ENCODE data around the gene CHTF8.
"Not testable (repeated sequence)": the region's sequence is repeated elsewhere in the genome, so short reads cannot be mapped to it uniquely, and the experiment has no call there.

The CHTF8 gene

DNA sequence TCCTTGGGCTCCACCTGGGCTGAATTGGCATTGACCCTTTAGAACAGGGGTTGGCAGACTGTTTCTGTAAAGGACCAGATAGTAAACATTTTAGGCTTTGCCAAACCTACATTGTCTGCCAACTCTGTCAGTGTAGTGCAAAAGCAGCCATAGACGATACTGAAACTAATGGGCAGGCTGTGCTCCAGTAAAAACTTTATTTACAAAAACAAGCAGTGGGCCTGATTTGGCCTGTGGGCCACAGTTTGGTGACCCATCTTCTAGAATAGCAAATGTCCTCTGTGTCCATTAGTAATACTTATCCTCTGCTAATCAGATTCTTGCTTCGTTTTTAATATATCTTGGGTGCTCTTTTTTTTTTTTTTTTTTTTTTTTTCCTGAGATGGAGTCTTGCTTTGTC, 6.2 kb upstream of the CHTF8 start:
- DNase-seq (ENCODE audit: low read depth in 2 of 2), result no peak

DNA sequence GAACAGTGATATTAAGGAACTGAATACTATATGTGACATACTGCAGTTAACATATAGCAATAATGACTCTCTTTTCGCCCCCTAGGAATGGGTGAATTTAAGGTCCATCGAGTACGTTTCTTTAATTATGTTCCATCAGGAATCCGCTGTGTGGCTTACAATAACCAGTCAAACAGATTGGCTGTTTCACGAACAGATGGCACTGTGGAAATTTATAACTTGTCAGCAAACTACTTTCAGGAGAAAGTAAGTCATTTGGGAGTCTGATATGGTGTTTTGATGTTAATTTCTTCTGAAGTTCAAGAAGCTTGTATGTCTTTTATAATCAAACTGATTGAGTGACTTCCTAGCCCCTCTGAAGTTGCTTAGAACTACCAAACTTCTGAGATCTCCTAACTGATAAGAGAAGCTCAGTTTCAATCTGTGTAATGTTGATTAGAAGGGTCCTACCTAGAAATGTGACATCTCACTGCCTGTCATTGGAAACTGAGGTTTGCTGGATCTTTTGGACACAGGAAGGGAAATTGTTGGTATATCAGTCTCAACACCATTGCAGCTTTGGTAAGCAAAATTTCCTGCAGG, 1.1 kb upstream of the CHTF8 start:
- no peak for DNase-seq (ENCODE audit: low read depth in 2 of 2)

DNA sequence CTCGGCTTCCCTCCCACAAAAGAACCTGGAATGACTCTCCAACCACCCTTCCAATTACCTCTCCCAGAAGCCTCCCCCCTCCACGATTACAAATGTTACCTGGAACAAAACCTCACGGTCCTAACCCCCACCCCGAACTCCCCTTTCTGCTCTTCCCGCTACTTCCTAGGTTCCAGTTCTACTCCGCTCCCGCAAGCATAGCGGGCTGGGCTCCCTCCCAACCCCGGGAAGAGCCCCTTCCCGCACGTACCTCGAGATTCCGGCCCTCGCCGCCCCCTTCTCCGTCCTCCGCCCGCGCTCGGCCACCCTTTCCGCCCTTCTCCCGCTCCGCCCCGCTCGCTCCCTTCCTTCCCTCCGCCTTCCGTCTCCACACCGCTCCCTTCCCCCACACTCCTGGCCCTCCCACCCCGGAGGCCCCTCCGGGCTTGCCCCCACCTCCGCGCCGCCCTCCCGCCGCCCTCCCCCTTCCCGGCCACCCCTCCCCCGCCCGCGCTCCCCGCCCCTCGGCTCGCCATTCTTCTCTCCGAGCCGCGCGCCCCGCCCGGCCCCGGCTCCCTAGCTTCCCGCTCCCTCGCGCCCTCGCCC, 457 bp downstream of the CHTF8 start:
- DNase-seq (ENCODE audit: low read depth in 2 of 2), result peak; percentile 54 to 86

DNA sequence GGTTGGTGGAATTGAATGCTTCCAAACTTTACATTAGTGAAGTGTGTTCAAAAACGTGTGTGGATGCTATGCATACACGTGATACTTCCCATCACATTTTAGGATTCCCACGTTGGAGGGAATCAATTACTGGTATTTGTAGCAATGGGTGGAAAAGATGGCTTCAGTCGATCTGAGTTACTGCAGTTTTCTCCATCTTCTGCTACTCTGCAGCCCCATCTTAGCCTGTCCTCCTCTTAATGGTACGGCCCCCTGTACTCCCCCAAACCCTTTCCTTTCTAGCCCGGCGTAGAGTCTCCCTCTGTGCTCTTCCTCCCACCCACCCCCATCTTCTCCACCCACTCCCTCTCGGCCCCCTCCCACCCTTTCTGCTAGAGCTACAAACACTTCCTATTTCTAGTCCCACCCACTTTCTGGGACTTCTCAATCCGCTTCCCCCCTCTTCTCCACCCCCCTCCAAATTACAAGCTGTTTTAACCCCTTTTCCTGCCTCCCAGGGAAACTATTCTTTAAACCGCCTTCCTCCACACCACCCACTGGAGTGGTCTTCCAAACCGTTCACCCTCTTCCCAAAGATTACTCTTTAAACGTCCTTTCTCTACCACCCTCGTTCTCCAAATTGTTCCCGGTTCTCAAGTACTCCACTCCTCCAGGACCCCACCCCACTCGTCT, 1.1 kb downstream of the CHTF8 start:
- no peak for DNase-seq (ENCODE audit: low read depth in 2 of 2)

DNA sequence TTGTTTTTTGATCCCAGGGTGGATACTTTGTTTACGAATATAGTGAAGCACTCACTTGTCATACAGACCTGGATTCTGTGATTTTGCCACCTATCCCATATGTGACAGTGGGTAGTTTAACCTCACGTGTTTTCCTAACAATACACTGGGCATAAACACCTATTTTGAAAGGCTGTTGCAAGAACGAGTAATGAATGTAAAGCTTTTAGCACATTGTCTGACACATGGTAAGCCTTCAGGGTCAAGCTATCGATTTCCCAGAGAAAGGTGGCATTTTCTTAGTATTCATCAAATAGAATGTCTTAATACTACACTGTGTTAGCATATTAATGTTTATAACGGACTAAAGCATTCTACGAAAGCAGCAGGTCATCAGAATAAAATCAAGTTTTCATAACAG, 1.9 kb downstream of the CHTF8 start:
- DNase-seq (ENCODE audit: low read depth in 2 of 2), result no peak

DNA sequence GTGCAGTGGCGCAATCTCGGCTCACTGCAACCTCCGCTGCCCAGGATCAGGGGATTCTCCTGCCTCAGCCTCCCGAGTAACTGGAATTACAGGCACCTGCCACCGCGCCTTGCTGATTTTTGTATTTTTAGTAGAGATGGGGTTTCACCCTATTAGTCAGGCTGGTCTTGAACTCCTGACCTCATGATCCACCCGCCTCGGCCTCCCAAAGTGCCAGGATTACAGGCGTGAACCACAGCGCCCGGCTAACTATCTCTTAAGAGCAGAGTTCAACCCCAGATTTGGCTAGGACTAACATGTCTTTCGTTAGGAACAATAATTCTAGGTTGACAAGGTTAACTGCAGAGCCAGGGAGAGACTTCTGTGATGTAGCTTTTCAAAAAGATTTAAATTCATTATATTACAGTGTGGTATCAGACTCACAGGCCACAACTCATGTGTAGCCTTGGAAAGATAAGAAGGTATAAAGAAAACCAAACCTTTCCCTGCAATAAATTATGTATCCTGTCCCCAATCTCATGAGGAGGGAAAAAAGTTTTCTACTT, 4.3 kb downstream of the CHTF8 start:
- no peak for DNase-seq (ENCODE audit: low read depth in 2 of 2)

DNA sequence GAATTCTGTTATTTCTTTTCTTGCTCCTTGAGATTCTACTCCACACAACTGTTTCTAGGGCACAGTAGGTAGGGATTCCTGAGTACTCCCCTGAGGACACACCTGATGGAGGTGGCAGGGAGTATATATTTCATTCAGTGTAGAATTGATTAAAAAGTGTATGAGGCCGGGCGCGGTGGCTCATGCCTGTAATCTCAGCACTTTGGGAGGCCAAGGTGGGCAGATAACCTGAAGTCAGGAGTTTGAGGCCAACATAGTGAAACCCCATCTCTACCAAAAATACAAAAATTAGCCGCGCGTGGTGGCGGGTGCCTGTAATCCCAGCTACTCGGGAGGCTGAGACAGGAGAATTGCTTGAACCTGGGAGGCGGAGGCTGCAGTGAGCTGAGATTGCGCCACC, 5.6 kb downstream of the CHTF8 start:
- not testable (repeated sequence) for DNase-seq (ENCODE audit: low read depth in 2 of 2)

DNA sequence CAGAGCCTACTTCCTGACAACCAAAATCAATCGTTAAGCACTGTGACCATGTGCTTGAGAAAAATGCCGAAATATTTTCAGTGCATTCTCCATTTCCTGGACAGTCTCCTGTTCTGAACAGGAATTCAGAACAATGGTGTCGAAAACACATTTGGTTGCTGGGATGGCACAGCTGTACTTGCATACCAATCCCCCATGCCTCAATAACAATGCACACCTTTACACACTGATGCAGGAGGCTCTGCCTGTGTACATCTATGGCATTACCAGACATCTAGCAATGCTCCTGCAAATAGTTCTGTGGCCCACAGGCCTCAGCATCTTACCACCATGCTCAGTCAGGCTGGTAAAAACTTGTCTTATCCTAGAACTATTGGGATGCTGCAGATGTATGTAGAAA, 6.2 kb downstream of the CHTF8 start:
- DNase-seq (ENCODE audit: low read depth in 2 of 2), result no peak

DNA sequence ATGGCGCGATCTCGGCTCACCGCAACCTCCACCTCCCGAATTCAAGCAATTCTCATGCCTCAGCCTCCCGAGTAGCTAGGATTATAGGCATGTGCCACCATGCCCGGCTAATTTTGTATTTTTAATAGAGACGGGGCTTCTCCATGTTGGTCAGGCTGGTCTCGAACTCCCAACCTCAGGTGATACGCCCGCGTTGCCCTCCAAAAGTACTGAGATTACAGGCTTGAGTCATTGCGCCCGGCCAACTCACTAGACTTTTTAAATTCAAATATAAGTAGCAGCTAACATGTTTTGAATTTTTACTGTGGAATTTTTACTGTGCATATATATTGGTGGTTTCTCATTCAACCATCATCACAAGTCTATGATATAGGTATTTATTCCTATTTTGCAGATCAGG, 7.4 kb downstream of the CHTF8 start:
- DNase-seq (ENCODE audit: low read depth in 2 of 2), result not testable (repeated sequence)

DNA sequence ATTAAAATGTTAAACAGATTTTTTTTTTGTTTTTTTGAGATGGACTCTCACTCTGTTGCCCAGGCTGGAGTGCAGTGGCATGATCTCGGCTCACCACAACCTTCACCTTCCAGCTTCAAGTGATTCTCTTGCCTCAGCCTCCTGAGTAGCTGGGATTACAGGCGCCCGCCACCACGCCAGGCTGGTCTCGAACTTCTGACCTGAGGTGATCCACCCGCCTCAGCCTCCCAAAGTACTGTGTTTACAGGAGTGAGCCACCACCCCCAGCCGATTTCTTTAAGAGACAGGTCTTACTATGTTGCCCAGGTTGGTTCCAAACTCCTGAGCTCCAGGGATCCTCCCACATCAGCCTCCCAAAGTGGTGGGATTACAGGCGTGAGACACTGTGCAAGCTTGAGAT, 8.0 kb downstream of the CHTF8 start:
- not testable (repeated sequence) for DNase-seq (ENCODE audit: low read depth in 2 of 2)

DNA sequence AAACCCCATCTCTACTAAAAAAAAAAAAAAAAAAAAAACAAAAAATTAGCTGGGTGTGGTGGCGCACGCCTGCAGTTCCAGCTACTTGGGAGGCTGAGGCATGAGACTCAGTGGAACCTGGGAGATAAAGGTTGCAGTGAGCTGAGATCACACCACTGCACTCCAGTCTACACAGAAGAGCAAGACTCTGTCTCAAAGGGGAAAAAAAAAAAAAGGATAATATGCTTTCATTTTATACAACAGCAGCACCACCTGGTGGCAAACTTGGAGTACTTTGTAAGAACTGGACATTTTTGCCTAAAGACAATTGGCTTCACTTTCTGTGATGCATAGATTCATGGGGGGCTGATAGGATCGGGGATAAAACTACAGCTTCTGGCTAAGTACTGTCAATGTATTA, 8.5 kb downstream of the CHTF8 start:
- peak in 1 of 2 experiments; percentile 46 for DNase-seq (ENCODE audit: low read depth in 2 of 2)

DNA sequence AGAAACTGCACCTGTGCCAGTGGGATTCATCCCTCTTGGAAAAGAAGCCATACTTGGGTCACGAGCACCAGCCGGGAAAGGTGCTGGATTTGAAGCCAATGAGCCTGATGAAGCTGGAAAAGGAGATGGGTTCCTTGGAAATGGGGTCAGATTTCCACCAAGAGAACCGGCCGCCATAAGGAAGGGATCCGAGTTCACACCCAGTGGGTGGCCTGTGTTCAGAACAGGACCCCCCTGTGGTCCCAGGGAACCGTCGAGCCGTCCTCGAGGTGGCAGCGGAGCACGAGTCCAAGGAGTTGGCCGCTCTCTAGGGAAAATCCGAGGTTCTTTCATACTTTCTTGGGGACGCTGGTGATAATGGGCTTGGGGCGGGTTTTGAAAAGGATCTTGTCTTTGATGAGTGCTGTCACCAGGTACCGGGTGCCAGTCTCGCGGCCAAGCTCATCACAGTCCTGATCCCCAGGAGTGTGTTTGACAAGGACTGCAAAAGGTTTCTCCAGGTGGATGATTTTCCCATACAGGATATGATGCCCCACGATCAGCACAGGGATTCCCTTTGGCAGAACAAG, 12.2 kb downstream of the CHTF8 start:
- no peak for DNase-seq (ENCODE audit: low read depth in 2 of 2)

DNA sequence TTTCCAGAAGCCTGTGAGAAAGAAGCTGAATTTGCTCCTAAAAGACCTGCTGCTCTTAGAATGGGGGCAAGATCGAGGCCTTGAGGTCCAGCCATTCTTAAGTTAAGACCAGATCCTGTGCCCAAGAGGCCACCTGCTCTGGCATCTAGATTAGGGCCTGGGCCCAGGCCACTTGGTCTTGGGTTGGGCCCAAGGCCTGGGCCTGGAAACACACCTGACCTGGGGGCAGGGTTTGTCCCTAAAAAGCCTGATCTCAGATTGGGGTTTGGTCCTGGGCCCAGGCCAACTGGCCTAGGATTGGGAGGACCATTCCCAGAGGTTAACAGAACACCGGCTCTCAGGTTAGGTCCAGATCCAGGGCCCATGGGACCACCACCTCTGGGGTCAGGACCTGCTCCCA, 12.9 kb downstream of the CHTF8 start:
- DNase-seq (ENCODE audit: low read depth in 2 of 2), result no peak

DNA sequence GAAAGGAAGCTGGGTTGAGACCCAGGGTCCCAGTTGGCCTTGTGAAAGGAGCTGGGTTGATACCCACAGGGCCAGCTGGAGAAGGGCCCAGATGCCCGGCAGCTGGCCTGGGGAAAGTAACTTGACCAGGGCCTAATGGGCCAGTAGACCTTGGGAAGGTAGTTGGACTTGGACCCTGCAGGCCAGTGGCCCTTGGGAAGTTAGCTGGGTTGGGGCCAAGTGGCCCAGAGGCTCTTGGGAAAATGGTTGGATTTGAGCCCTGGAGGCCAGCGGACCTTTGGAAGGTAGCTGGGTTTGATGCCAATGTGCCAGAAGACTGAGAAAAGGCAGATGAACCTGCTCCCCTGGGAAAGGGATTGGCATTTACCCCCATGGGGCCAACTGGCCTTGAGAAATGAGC, 13.4 kb downstream of the CHTF8 start:
- DNase-seq (ENCODE audit: low read depth in 2 of 2), result no peak

DNA sequence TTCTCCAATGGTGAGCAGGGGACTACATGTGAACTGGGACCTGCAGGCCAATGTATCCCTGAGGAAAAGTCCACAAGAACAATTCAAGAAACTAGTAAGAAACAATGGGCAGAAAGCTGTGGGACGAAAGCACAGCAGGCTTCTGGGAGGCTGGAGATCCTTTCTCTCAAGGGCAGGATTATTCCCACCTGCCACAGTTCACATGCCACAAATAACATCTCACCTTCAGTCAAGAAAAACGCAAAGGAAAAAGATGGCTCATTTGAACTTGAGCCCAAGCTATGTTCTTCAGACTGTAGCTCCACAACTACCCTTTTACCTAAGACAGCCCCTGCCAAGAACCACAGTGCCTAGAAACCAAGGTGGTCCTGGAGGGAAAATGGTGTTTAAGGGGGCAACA, 13.9 kb downstream of the CHTF8 start:
- DNase-seq (ENCODE audit: low read depth in 2 of 2), result no peak

DNA sequence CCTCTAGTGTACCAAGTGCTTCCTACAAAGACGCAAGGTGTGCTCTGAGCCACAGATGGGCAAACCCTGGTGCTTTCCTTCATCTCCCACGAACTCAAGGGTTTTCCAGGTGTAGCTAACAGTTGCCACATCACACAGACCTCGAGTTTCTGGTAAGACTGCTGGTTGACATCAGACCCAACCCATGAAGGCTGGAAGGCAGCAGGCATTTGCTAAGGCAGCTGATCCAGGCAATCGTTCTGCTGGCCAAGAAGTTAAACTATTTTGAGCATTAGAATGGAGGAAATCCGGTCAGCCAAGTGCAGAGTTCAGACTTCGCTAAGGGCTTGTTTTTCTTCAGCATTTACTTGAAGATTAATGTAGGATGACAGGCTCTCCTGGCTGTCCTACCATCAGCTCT, 15.5 kb downstream of the CHTF8 start:
- DNase-seq (ENCODE audit: low read depth in 2 of 2), result no peak

DNA sequence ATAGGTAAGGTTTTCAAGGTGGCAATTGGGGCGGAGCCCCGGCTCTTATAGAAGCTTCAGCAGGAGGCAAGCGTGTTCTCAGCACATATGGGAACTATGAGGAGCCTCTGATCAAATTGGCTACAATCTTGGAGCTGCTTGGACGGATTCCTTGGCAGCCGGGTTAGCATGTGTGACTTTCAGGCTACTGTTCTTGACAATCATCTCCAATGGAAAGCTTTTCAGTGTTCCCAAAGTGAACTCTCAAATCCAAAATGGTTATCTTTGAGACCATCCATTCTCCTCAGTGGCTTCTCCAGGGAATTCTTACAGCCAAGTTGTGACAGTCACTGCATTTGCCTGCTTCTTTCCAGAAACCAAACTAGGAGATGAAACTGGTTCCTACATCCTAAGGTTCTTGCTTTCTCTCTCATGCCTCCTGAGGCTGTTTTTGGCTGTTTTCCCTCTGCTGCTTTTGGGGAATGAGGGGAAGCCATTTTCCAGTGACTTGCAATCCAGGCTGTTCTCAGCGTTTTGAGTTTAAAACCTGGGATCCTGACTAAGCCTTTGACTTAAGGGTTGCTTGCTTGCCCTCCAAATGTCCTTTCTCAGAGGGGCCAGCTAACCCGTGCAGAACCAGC, 16.0 kb downstream of the CHTF8 start:
- no peak for DNase-seq (ENCODE audit: low read depth in 2 of 2)

DNA sequence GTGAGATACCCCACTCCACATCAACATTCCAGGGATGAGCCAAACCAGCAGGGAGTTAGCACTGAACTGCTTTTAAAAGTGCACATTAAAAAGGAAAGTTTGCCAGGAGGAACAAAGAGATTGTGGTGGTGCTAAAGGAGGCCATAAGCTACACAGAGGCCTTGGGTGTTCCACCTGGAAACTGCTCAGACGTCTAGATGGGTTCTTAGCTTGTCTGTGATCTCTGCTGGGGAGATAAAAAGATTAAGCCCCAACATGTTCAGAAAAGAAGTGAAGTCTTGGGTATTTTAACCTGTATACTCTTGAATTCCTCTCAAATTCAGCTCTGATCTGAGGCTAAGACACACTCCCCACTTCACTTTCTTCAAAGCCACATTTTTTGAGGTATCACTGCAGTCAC, 16.6 kb downstream of the CHTF8 start:
- no peak for DNase-seq (ENCODE audit: low read depth in 2 of 2)

DNA sequence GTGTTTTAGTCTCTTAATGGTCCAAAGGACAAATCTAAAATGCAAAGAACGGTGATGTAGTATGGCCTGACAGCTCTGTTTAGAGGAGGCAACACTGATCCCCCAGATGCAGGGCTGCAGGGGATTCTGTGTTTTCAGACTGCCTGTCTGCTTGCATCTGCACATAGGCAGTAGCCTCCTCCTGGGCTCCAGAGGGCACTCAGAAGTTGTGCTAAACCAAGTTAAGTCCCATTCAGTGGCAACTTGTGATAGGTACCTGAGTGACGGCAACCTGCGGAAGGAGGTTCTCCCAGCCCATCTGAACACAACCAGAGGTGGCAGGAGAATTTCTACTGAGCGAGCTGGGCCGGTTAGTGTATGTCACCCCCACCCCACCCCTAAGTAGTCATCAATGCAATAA, 17.0 kb downstream of the CHTF8 start:
- DNase-seq (ENCODE audit: low read depth in 2 of 2), result no peak

DNA sequence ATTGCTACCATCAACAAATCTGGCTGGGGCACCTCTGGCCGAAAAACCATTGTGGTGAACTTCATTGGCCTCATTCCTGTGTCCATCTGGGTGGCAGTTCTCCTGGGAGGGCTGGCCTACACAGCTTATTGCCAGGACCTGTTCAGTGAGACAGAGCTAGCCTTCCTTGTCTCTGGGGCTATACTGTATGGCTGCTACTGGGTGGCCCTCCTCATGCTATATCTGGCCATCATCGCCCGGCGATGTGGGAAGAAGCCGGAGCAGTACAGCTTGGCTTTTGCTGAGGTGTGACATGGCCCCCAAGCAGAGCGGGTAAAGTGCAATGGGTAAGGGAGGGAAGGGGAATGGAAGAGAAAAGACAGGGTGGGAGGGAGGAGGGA, 17.4 kb downstream of the CHTF8 start:
- DNase-seq (ENCODE audit: low read depth in 2 of 2), result no peak

DNA sequence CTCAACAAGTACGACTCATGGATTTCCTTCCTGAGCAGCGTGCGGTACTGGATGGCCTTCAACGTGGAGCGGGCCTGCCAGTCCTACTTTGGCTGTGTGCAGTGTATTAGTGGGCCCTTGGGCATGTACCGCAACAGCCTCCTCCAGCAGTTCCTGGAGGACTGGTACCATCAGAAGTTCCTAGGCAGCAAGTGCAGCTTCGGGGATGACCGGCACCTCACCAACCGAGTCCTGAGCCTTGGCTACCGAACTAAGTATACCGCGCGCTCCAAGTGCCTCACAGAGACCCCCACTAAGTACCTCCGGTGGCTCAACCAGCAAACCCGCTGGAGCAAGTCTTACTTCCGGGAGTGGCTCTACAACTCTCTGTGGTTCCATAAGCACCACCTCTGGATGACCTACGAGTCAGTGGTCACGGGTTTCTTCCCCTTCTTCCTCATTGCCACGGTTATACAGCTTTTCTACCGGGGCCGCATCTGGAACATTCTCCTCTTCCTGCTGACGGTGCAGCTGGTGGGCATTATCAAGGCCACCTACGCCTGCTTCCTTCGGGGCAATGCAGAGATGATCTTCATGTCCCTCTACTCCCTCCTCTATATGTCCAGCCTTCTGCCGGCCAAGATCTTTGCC, 17.9 kb downstream of the CHTF8 start:
- no peak for DNase-seq (ENCODE audit: low read depth in 2 of 2)

DNA sequence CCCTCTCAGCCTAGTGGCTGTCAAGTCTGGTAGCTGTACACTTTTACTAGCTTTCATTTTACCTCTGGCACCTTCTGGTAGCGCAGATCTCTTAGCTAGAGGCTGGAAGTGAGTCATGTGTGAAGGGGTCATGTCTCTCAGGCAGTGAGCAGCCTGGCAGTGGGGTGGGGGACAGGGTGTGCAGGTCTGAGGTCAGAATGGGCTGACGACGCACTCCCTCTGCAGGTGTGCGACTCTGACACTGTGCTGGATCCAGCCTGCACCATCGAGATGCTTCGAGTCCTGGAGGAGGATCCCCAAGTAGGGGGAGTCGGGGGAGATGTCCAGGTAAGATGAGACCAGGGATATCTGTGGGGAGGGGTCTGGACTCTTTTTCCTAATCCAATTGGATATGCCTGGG, 19.2 kb downstream of the CHTF8 start:
- no peak for DNase-seq (ENCODE audit: low read depth in 2 of 2)
